Stimulated activated CD4-positive, alpha-beta T cell treated with anti-CD3 and anti-CD28 coated beads, TNF-alpha, amount 100 ng/mL, for 1 hour (primary cell): Measurements from ENCODE around the gene CLEC5A.
"Not testable (repeated sequence)": the region's sequence is repeated elsewhere in the genome, so short reads cannot be mapped to it uniquely, and the experiment has no call there.

ENCODE experiments used
- DNase-seq, 3 donors: peaks; one replicate each; pipeline ENCODE4 v3.0.0-alpha.2; 2020; ENCODE audit warnings: low read depth in 3 of 3, low spot score in 1 of 3

Gene CLEC5A

DNA sequence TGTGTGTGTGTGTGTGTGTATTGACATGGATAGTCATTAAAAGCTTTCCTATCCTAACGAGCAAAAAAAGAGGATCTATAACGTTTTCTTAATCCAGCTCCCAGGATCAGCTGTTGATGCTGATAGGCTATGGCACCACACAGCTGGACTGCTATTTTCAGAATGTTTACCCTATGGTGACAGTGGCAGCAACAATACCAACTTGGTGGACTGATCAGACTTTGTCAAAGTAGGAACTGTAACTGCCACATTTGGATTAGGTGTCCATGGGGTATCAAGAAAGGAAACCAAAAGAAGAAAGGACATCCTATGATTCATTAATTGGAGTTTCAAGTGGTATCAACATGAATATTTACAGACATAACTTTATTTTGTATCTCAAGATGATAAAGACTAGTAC is 2.7 kb upstream of the CLEC5A start:
- DNase-seq: no peak

DNA sequence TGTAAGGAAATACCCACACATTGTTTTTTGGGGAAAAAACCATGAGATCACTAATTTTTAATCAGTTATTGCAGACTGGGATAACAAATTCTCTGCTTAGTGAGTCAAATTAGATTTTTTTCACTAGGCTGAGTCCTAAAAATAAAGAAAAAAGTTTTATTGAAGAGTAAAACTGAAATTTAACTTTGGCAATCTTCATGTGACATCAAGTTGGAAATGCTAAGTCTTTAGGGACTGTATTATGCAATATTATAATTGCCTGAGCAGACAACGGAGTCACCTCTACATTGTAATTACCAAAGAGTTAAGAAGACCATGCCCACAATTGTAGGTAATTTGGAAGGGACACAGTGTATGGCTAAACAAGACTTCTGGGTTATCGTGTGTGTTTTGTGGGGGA is 2.2 kb upstream of the CLEC5A start:
- no peak for DNase-seq

DNA sequence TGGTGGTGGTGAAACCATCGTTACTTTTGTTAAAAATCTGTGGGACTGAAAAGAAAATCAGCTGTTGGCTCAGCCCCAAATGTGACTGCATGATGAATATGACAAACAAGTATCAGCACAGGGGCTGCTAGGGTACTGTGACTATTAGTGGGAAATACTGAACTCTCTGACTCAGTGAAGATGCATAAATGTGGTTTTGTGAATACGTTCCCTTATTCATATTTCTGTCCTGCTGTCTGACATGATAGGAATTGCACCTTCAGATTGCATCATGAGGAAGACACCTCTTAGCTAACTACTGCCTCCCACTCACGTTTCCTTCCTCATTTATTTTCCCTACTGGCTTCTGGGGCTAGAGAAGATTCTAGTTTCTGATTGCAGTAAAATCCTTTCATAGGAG is 1.4 kb downstream of the CLEC5A start:
- DNase-seq: no peak

GRCh38 chr7:141944811-141945210 is 2.0 kb downstream of the CLEC5A start:
- no peak for DNase-seq

DNA sequence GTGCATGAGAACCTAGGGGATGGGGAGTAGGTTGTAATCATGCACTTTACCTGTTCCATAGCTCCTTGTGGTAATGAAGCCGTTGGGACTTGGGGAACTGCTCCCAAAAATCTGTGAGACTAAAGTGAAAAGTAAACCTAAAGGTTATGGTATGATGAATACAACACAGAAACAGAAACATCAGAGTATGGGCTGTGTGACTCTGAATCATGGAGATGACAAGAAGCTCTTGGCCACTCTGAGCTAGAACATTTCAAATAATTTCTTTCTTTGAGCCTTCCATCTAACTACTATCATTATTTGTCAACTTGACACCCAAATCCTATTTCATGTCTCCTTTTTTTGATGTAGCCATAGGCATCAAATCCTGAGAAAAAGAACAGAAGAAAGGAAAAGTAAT is 2.9 kb downstream of the CLEC5A start:
- DNase-seq: no peak

GRCh38 chr7:141941075-141941474 is 5.7 kb downstream of the CLEC5A start:
- DNase-seq: no peak

DNA sequence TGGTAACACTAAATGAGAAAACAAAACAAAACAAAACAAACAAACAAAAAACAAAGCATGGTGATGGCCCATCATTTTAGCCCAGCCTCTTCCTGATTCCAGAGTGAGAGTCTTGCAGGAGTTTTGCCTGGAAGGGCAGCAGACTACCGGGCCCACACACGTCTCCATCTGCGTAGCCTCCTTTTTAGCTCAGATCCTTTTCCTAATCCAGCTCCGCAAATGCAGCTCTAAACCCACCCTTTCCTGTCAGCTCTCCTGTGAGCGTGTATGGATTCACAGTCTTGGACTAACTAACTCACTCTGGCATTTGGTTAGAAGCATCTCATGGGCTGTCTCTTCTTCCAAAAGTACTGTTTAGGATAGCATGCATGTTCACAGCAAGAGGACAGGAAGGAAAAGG is 16.6 kb downstream of the CLEC5A start:
- DNase-seq: no peak

DNA sequence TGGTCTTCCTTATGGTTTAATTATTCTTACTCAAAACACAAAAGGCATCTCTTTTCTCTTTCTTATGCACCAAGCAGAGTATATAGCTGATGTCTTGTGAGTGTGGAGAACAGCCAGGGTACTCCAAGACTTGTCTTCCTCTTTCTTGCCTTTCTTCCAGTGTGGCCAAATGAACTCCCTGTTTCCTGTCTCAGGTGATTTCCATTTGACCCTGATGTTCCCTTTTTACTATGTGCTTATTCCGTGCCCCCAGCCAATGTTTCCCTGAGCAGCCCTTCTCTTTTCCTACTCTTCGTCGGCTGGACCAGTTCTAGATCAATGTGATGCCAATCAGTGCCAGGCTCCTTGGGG is 18.0 kb downstream of the CLEC5A start:
- no peak for DNase-seq

DNA sequence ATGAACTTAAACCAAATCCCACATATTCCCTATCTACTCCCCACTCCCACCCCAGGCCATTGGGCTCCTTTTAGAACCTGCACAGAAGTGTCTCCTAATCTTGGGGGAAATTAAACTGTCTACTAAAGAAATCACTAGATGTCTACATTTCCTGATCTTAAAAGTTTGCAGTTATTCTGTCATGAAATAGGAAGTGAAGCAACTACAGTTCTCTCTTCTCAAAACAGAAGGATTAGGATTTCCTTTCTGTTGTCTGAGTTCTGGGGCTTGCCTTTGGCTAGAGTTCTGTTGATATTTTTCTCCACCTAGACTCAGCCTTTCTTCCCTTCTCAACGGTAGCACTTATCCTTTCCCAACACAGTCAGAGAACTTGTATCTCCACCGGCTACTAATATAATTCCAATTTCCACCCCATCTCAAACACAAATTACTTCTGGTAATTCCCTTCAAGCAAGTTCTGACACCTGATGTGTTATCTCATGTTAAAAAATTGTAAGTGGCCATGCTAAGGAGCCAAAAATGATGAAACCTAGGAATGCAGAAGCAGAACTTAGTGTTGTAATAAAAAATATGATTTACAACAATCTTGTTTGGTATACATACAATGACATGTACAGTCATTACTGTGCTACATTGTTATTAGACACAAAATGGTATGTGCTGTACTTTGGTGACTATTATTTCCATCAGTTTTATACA is 18.5 kb downstream of the CLEC5A start:
- DNase-seq: no peak

DNA sequence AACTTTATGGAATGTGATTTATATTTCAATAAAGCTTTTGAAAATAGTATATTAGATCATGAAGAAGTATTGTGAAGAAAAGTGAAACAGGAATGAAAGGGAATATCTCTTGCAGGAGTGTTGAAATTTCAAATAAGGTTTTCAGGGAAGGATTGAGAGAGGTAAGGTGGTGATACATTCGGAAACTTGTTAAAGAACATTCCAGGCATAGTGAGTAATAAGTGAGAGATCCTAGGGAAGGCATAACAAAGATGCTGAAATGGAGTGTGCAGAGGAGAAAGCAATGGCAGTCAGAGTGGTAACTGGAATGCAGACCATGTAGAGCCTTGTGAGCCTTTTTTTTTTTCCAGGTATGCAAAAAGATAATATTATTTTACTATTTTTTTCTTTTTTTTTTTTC is 26.5 kb downstream of the CLEC5A start:
- DNase-seq: no peak

DNA sequence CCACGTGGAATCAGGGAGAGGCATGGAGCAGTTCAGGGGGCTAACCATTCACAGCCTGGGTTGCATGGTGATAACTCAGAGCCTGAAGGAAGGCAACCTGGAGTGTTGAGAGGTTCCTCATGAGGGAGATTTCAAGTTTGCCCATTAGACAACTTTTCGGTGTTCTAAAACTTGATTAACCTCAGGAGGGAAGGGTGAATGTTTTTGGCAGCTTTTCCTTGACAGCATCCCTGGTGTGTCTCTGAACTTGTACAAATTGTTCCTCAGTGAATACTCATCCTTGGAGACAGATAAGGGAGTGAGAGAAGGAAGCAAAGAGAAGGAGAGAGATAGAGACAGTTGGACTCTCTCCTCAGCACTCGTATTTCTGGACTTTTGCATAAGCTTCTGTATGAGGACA is 30.7 kb downstream of the CLEC5A start, which contains the start of gene OR9A4:
TSS of gene OR9A4 (plus strand) at position 301 of the 400 bp plus-strand sequence. CDS start 2,477 bp downstream, outside the sequence.
- DNase-seq: no peak

GRCh38 chr7:141915565-141915964 is 31.2 kb downstream of the CLEC5A start:
- DNase-seq: no peak

DNA sequence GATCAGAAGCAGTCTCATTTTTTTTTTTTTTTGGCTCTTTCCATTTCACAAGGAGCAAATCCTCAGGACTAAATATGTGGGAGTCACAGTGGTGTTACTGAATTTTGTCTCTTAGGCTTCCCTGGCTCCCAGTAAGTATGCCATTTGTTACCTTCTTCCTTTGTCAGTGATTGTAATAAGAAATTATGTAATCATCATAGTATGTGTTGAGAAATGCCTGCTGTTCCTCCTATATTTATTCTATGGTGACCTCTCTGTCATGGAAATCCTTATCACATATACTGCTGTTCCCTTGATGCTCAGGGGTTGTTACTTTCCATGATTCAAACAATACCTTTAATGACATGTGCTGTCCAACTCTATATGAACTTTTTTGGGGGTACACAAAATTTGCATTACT is 35.4 kb downstream of the CLEC5A start:
- no peak for DNase-seq

DNA sequence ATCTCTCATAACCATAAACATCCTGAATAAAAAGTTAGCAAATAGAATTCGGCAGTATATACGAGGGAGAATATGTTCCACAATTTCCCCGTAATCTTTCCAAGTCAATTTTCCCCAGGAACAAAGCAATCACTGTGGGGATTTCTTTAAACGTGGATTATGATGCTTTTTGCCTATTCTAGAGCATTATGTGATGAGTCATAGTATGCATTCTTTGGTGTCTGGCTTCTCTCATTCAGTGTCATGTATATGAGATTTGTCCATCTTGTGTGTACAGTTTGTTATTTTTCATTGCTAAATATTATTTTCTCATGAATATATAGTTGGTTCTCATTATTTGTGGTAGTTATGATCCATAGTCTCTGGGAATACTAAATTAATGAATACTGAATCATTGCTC is 40.5 kb downstream of the CLEC5A start:
- DNase-seq: no peak

- DNase-seq: not testable (repeated sequence)
These were observed 47.4 kb downstream of the CLEC5A start for GRCh38 chr7:141899366-141899765.

DNA sequence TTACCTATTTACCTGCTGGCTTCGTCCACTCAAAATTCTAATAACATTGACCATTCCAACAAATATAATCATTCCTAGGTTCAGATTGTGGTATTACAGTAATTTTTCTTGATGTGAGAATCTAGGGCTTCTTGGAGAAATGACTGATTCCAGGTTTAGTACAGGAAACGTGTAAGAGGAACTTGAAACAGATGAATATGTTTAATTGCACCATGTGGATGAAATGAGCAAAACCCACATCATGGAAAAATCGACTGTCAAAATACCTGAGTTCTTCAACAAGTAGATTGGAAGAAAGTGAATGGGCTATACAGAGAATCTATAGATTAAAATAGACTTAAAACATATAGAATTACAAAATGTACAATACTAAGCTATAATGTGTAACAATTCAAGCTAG is 55.4 kb downstream of the CLEC5A start:
- DNase-seq: no peak

DNA sequence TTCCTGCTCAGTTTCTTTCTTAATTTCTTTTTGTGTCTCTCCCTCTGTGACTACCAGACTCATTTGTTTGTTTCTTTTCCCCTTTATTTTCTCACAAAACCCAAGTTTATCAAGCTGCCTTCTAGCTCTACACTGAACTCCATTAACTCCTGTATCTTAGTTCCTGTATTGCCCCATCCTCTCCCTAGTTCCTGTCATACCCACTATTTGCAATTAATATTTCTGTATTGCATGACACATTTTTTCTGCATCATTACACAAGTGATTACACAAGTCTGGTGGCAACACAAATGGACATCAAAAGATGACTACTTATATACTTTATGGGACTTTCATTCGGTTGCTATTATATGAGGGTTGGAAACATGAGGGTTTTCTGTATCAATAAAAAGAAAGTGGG is 57.5 kb downstream of the CLEC5A start:
- no peak for DNase-seq

DNA sequence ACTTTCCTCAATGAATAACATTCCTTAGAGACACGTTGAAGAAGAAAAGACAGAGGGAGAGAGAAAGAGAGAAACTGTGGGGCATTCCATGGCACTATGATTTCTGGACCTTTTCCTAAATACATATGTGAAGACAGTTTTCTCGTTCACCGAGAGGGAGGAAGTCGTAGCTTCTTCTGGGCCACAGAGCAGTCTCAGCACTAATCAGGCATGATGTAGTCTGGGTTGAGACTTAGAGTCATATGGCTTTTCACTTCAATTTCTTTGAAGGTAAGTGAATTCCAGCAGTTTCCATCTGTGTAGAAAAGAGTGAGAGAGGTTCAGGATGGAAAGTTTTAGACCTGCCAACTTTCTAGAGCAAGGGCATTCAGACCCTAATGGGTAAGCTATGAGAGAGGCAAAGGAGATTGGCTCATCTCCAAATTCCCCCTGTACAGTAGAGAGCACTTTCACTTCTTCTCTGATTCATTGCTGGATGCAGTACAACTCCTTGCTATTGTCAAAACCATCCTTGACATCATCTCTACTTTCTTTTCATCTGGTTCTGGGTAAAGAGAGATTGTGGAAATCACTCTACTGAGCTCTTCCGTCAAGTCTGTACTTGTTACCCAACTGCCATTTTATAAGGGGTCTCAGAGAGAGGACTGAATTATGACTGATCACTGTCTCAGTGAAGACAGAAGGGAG is 62.1 kb downstream of the CLEC5A start:
- DNase-seq: no peak

DNA sequence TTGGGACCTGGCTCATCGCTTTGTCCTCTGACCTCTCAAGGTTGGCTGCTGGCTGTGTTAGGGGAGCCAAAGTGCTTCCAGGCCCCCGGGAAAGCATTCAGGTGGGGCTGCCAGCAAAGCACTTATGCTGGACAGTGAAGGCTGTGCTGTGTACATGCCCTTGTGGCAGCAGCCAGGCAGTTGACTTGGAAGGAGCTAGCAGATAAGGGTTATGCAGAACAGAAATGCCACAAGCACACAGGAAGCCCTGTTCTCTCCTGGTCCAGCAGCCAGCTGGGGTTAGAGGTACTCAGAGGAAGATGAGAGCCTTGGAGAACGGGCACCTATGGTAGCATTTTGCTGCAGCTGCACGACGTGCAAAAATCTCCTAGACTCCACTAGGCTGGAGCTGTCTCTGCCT is 65.8 kb downstream of the CLEC5A start:
- DNase-seq: no peak

DNA sequence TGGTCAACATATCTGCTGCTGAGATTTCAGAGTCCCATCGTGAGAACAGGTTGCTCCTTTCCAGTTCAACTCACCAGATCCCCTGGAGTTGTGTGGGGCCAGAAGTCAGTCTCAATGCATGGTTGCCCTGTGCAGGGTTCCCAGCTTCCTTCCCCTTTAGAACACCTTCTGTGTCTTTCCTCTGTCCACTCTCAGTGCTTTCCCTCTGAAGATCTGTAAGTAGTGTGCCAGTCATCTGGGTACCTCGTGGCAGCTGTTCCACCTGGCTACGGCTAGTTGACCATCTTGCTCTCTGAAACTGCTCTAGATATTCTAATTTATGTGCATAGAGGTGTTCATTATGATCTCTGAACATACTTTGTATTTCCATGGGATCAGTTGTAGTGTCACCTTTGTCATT is 69.4 kb downstream of the CLEC5A start:
- DNase-seq: no peak
